Cardiac muscle cell (in vitro differentiated cells and primary cell): ENCODE measurements around the gene ZNF681. TPM values are rescaled to one million over a fixed set of nuclear protein-coding genes. Genes with fewer than 3 reads are reported as not detected.
A peak's percentile ranks its signal among the peaks of the same experiment; 100 is the strongest.

Experiments
- DNase-seq, 2 donors: peaks; one replicate each; pipeline versions ENCODE4 v3.0.0 to v3.0.0-alpha.2; 2010 to 2017; ENCODE audit warnings: low read depth in 1 of 2, low spot score in 1 of 2
- H3K27ac ChIP-seq: fragments of 200-600 bp; sonication (generic); 2 replicates; pipeline ENCODE4 v1.5.1; 2016
- H3K27me3 ChIP-seq: fragments of 200-600 bp; sonication (generic); 2 replicates; pipeline ENCODE4 v1.6.0; 2016; ENCODE audit warnings: control low read depth
- H3K36me3 ChIP-seq: fragments of 200-600 bp; sonication (generic); 2 replicates; pipeline ENCODE4 v1.5.1; 2016; ENCODE audit warnings: control low read depth
- H3K4me1 ChIP-seq: fragments of 200-600 bp; sonication (generic); 2 replicates; pipeline ENCODE4 v1.8.1; 2017; ENCODE audit warnings: low read depth, mild to moderate bottlenecking, mixed run types
- H3K4me3 ChIP-seq: fragments of 200-600 bp; sonication (generic); 2 replicates; pipeline ENCODE4 v1.5.1; 2016; ENCODE audit warnings: mild to moderate bottlenecking
- H3K9me3 ChIP-seq: fragments of 200-600 bp; sonication (generic); 2 replicates; pipeline ENCODE4 v1.5.1; 2017; ENCODE audit warnings: low read depth, mild to moderate bottlenecking, control low read depth
- CTCF ChIP-seq: IDR thresholded peaks from 2 replicates; pipeline ENCODE4 v1.5.1; 2012; ENCODE audit warnings: low read depth, mild to moderate bottlenecking, low read length
- polyA plus RNA-seq: library from polyadenylated mRNA; unstranded; fragments of >200 nt; fragmentation: Nextera tagmentation; extraction: Ambion mirVana; gene quantifications from 2 replicates; pipeline ENCODE4 v1.2.1, GENCODE V29; 2016
- total RNA-seq: library from RNA; depleted of rRNA; stranded (reverse); fragments of >200 nt; gene quantifications from 2 replicates; pipeline ENCODE4 v1.2.3, GENCODE V29; 2016

Gene ZNF681
- total RNA-seq (2.7 and 3.2 TPM in 2 replicates), polyA plus RNA-seq (1.4 and 3.2 TPM in 2 replicates)

GRCh38 chr19:23758187-23759074 is at the start of gene ZNF681:
ZNF681 (minus strand) TSS chr19:23758891; CDS start chr19:23758749, 142 bp downstream.
- Histone ChIP-seq H3K27me3 (no peaks in the 10 kb centered on the region), H3K27ac (peak within 1 kb of the TSS; percentile 73), H3K4me1 (no peaks in the 10 kb centered on the region), H3K4me3 (peak within 1 kb of the TSS; percentile 50), H3K36me3 (no peaks in the 10 kb centered on the region), H3K9me3 (no peaks in the 10 kb centered on the region)
- TF ChIP-seq CTCF: peak; percentile 10
- DNase-seq: peak; percentile 92 to 94

- no peak for TF ChIP-seq CTCF
- Histone ChIP-seq H3K27ac (no peak overlapping the region), H3K27me3 (no peaks in the 10 kb centered on the region), H3K9me3 (no peaks in the 10 kb centered on the region), H3K4me1 (peaks cover 10% of the 10 kb centered on the region), H3K36me3 (peaks cover 3% of the 10 kb centered on the region), H3K4me3 (no peak overlapping the region)
- no peak for DNase-seq
Measured at GRCh38 chr19:23804676-23805075, 46.0 kb upstream of the ZNF681 start.

GRCh38 chr19:23802290-23802689 is 43.6 kb upstream of the ZNF681 start:
- no peak for TF ChIP-seq CTCF
- Histone ChIP-seq H3K27me3 (no peaks in the 10 kb centered on the region), H3K27ac (peak overlapping the region; percentile 66), H3K36me3 (no peaks in the 10 kb centered on the region), H3K4me1 (peaks cover 22% of the 10 kb centered on the region), H3K4me3 (no peak overlapping the region), H3K9me3 (no peaks in the 10 kb centered on the region)
- no peak for DNase-seq

- H3K27ac ChIP-seq: peak overlapping the region; percentile 66
- no peak overlapping the region for H3K4me3 ChIP-seq
- H3K27me3 ChIP-seq: no peaks in the 10 kb centered on the region
- no peak for DNase-seq
- no peaks in the 10 kb centered on the region for H3K36me3 ChIP-seq
- TF ChIP-seq CTCF: no peak
- H3K9me3 ChIP-seq: no peaks in the 10 kb centered on the region
- H3K4me1 ChIP-seq: peaks cover 22% of the 10 kb centered on the region
Measured at GRCh38 chr19:23801803-23802202, 43.1 kb upstream of the ZNF681 start.

- no peaks in the 10 kb centered on the region for H3K36me3 ChIP-seq
Measured at GRCh38 chr19:23800868-23801267, 42.2 kb upstream of the ZNF681 start.

More at GRCh38 chr19:23800868-23801267, 42.2 kb upstream of the ZNF681 start:
- H3K4me1 ChIP-seq: peaks cover 22% of the 10 kb centered on the region
- no peak for TF ChIP-seq CTCF
- no peak overlapping the region for H3K4me3 ChIP-seq
- no peak overlapping the region for H3K27ac ChIP-seq
- no peak for DNase-seq
- H3K9me3 ChIP-seq: no peaks in the 10 kb centered on the region
- H3K27me3 ChIP-seq: no peaks in the 10 kb centered on the region
